Measurements from ENCODE around the gene LRBA. TPM values are rescaled to one million over a fixed set of nuclear protein-coding genes. Genes with fewer than 3 reads are reported as not detected.
"Not testable (repeated sequence)": the region's sequence is repeated elsewhere in the genome, so short reads cannot be mapped to it uniquely, and the experiment has no call there.

LRBA gene
- total and polyA plus RNA-seq, 12 donors, result 6.2 to 31.2 (median 23.9) TPM

- Histone ChIP-seq H3K9me3 (peaks cover 0 to 9% (median 0%) of the 10 kb centered on the region in 11 donors), H3K4me3 (peak overlapping the region in 3 of 10 donors; percentile 12 to 19 (median 16)), H3K4me1 (peaks cover 0 to 4% (median 0%) of the 10 kb centered on the region in 9 donors), H3K36me3 (no peaks in the 10 kb centered on the region), H3K27me3 (no peaks in the 10 kb centered on the region), H3K27ac (peak overlapping the region in 7 of 10 donors; percentile 2 to 75 (median 46))
- DNase-seq, result no peak
- peak in 6 of 8 donors; percentile 39 to 86 (median 67) for ATAC-seq
- no peak for TF ChIP-seq CTCF (IDR thresholded peaks at IDR 0.05)
- intact Hi-C loops (cut with DNase I), result no loop called here
- 48 to 57% methylated on average over 6 of the region's 6 CpGs for WGBS, 2 donors
Measured at GRCh38 chr4:150510176-150510865, 504.8 kb downstream of the LRBA start.

- 98 to 99% methylated on average over 3 of the region's 3 CpGs for WGBS, 2 donors
- H3K9me3 ChIP-seq, result peaks cover 0 to 24% (median 0%) of the 10 kb centered on the region in 11 donors
- H3K4me3 ChIP-seq; ATAC-seq; intact Hi-C loops (cut with DNase I); H3K27me3 ChIP-seq; H3K27ac ChIP-seq; H3K36me3 ChIP-seq; H3K4me1 ChIP-seq; DNase-seq: not testable (repeated sequence)
Measured at GRCh38 chr4:150507656-150508055, 507.4 kb downstream of the LRBA start.

- Histone ChIP-seq H3K36me3 (no peaks in the 10 kb centered on the region), H3K27ac (no peak overlapping the region), H3K4me3 (no peak overlapping the region), H3K27me3 (no peaks in the 10 kb centered on the region), H3K9me3 (peaks cover 0 to 18% (median 0%) of the 10 kb centered on the region in 11 donors), H3K4me1 (no peaks in the 10 kb centered on the region)
- DNase-seq, result no peak
- TF ChIP-seq CTCF (IDR thresholded peaks at IDR 0.05), result no peak
- intact Hi-C loops (cut with DNase I), result no loop called here
- no peak for ATAC-seq
Measured at GRCh38 chr4:150501983-150502382, 513.1 kb downstream of the LRBA start.

- no peak for TF ChIP-seq CTCF (IDR thresholded peaks at IDR 0.05)
- Histone ChIP-seq H3K9me3 (peaks cover 0 to 18% (median 0%) of the 10 kb centered on the region in 11 donors), H3K4me1 (no peaks in the 10 kb centered on the region), H3K27me3 (no peaks in the 10 kb centered on the region), H3K4me3 (no peak overlapping the region), H3K36me3 (no peaks in the 10 kb centered on the region), H3K27ac (no peak overlapping the region)
- WGBS, 2 donors, result 90 to 93% methylated on average over 6 of the region's 6 CpGs
- intact Hi-C loops (cut with DNase I), result no loop called here
- peak in 1 of 8 donors; percentile 41 for ATAC-seq
- DNase-seq, result no peak
Measured at GRCh38 chr4:150501009-150501727, 513.9 kb downstream of the LRBA start.

GRCh38 chr4:150497612-150498011 is 517.5 kb downstream of the LRBA start:
- intact Hi-C loops (cut with DNase I), result no loop called here
- ATAC-seq, result no peak

More at GRCh38 chr4:150497612-150498011, 517.5 kb downstream of the LRBA start:
- Histone ChIP-seq H3K4me1 (no peaks in the 10 kb centered on the region), H3K27ac (no peak overlapping the region), H3K27me3 (no peaks in the 10 kb centered on the region), H3K4me3 (no peak overlapping the region), H3K36me3 (no peaks in the 10 kb centered on the region), H3K9me3 (peaks cover 0 to 3% (median 0%) of the 10 kb centered on the region in 11 donors)
- TF ChIP-seq CTCF (IDR thresholded peaks at IDR 0.05), result no peak
- DNase-seq, result no peak
- 86 to 89% methylated on average over 3 of the region's 3 CpGs for WGBS, 2 donors
